Measurements from ENCODE around the gene RRBP1. TPM values are rescaled to one million over a fixed set of nuclear protein-coding genes. Genes with fewer than 3 reads are reported as not detected.
A peak's percentile ranks its signal among the peaks of the same experiment; 100 is the strongest.

RRBP1 gene, protein sequence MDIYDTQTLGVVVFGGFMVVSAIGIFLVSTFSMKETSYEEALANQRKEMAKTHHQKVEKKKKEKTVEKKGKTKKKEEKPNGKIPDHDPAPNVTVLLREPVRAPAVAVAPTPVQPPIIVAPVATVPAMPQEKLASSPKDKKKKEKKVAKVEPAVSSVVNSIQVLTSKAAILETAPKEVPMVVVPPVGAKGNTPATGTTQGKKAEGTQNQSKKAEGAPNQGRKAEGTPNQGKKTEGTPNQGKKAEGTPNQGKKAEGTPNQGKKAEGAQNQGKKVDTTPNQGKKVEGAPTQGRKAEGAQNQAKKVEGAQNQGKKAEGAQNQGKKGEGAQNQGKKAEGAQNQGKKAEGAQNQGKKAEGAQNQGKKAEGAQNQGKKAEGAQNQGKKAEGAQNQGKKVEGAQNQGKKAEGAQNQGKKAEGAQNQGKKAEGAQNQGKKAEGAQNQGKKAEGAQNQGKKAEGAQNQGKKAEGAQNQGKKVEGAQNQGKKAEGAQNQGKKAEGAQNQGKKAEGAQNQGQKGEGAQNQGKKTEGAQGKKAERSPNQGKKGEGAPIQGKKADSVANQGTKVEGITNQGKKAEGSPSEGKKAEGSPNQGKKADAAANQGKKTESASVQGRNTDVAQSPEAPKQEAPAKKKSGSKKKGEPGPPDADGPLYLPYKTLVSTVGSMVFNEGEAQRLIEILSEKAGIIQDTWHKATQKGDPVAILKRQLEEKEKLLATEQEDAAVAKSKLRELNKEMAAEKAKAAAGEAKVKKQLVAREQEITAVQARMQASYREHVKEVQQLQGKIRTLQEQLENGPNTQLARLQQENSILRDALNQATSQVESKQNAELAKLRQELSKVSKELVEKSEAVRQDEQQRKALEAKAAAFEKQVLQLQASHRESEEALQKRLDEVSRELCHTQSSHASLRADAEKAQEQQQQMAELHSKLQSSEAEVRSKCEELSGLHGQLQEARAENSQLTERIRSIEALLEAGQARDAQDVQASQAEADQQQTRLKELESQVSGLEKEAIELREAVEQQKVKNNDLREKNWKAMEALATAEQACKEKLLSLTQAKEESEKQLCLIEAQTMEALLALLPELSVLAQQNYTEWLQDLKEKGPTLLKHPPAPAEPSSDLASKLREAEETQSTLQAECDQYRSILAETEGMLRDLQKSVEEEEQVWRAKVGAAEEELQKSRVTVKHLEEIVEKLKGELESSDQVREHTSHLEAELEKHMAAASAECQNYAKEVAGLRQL (N-terminal part only)
- 100 to 1,000 TPM; 191 to 212 TPM for total RNA-seq
- polyA plus RNA-seq (2013, experiment 1 of 2): 54.2 TPM
- polyA plus RNA-seq (2013, experiment 2 of 2): 58.4 TPM
- long read RNA-seq, experiment 1, partial matches to known transcripts: 31 of 45 reads
- long read RNA-seq, experiment 1, other reads (novel, unspliced or antisense): 14 of 45 reads
- long read RNA-seq, experiment 2, full-length matches to known transcripts: 44 of 148 reads
- long read RNA-seq, experiment 2, partial matches to known transcripts: 38 of 148 reads
- long read RNA-seq, experiment 2, other reads (novel, unspliced or antisense): 66 of 148 reads
- long read RNA-seq, experiment 3, full-length matches to known transcripts: 27 of 89 reads
- long read RNA-seq, experiment 3, partial matches to known transcripts: 49 of 89 reads
- long read RNA-seq, experiment 3, other reads (novel, unspliced or antisense): 13 of 89 reads
- long read RNA-seq, experiment 4, transcript RRBP1-205 (2 exons, 1,191 nt): major isoform, 16 of 29 reads
- long read RNA-seq, experiment 4, partial matches to known transcripts: 11 of 29 reads
- long read RNA-seq, experiment 4, other reads (novel, unspliced or antisense): 2 of 29 reads

DNA sequence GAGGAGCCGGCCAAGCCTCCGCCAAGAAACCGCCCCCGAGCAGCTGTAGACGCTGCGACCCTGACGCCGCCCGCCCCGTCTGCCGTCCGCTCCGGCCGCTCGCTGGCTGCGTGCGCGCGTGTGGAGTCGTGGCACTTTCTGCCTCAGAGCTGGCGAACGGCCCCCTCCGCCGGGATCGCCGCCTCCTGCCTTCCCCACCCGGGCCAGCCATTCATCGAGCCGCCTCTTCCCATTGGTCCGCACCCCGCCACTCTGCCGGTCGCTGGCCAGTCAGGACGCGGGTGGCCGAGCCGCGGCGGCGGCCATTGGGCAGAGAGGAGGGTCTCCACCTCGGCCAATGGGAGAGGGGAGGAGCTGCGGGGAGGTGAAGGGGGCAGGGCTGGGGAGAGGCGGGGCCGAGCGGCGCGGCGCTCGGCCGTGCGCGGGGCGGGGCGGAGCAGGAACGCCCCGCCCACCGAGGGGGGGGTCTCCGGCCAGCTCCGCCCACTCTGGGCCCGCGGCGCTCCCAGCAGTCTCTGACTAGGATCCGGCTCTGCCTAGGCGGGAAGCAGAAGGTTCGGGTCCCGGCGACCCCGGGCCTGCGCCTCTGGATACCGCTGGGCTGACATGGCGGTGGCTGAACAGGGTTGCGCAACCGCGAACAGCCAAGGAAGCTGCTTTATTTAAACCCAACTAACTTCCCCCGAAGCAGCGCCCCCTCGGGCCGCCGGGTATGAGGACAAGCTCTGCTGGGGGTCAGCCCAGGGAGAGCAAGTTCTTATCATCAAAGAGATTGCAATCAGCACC, at the start of gene RRBP1:
RRBP1 (minus strand) TSS at position 140 of the 786 bp plus-strand sequence. CDS start 21,735 bp downstream, outside the sequence.
- Mint-ChIP-seq H3K36me3 (ENCODE audit: low read depth) (peaks cover 21% of the 10 kb centered on the region), H3K27ac (peak within 1 kb of the TSS; percentile 82), H3K27me3 (ENCODE audit: insufficient read depth) (peaks cover 30% of the 10 kb centered on the region), H3K4me1 (peaks cover 32% of the 10 kb centered on the region), H3K4me3 (peak within 1 kb of the TSS; percentile 85), H3K9me3 (peaks cover 8% of the 10 kb centered on the region)
- WGBS, 2 experiments (ENCODE audit: insufficient coverage in 1 of 2, insufficient read length in 1 of 2): 0 to 1% methylated on average over 26 to 79 of the region's 79 CpGs
- H3K27me3 ChIP-seq (ENCODE audit: control insufficient read depth, insufficient read depth, low read length, poor library complexity, severe bottlenecking): no peaks in the 10 kb centered on the region
- peak within 1 kb of the TSS; percentile 76 for H3K4me3 ChIP-seq (ENCODE audit: low read length)
- peaks cover 16% of the 10 kb centered on the region for H3K4me1 ChIP-seq (ENCODE audit: control insufficient read depth, insufficient read depth, low read length)
- H3K36me3 ChIP-seq (ENCODE audit: control insufficient read depth, insufficient read depth, low read length): peaks cover 26% of the 10 kb centered on the region
- DNase-seq: peak; percentile 99
- H3K27ac ChIP-seq (ENCODE audit: low read depth, low read length): no peak within 1 kb of the TSS
- TF ChIP-seq, protein P1, sequence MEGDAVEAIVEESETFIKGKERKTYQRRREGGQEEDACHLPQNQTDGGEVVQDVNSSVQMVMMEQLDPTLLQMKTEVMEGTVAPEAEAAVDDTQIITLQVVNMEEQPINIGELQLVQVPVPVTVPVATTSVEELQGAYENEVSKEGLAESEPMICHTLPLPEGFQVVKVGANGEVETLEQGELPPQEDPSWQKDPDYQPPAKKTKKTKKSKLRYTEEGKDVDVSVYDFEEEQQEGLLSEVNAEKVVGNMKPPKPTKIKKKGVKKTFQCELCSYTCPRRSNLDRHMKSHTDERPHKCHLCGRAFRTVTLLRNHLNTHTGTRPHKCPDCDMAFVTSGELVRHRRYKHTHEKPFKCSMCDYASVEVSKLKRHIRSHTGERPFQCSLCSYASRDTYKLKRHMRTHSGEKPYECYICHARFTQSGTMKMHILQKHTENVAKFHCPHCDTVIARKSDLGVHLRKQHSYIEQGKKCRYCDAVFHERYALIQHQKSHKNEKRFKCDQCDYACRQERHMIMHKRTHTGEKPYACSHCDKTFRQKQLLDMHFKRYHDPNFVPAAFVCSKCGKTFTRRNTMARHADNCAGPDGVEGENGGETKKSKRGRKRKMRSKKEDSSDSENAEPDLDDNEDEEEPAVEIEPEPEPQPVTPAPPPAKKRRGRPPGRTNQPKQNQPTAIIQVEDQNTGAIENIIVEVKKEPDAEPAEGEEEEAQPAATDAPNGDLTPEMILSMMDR (conservative IDR thresholded peaks at IDR 0.05): peak; percentile 93
- H3K9ac ChIP-seq (ENCODE audit: extremely low read depth, low read length, poor library complexity, severe bottlenecking): peak within 1 kb of the TSS; percentile 53
- H3K9me3 ChIP-seq (ENCODE audit: control insufficient read depth, low read length): no peaks in the 10 kb centered on the region

DNA sequence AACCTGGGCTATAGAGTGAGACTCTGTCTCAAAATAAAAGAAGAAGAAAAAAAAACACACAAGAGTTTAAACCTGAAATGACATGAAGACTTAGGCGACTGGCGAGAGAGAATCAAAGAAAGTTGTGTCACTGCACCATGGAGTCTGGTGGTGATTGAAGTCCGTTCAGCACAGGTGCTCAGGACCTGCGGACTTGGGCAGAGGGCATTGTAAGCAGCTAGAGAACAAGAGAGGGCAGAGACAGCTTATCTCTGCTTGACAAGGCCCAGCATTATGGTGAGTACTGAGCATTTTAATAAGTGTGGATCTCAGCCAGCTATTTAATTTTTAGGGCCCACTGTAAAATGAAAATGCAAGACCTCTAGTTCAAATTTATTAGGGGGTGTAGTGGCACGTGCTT, 49.2 kb upstream of the RRBP1 start:
- Mint-ChIP-seq H3K27ac (no peak overlapping the region), H3K4me1 (no peaks in the 10 kb centered on the region), H3K27me3 (ENCODE audit: insufficient read depth) (peaks cover 1% of the 10 kb centered on the region), H3K4me3 (no peak overlapping the region), H3K9me3 (peaks cover 6% of the 10 kb centered on the region), H3K36me3 (ENCODE audit: low read depth) (no peaks in the 10 kb centered on the region)
- peaks cover 4% of the 10 kb centered on the region for H3K27me3 ChIP-seq (ENCODE audit: control insufficient read depth, insufficient read depth, low read length, poor library complexity, severe bottlenecking)
- no peaks in the 10 kb centered on the region for H3K4me1 ChIP-seq (ENCODE audit: control insufficient read depth, insufficient read depth, low read length)
- peaks cover 4% of the 10 kb centered on the region for H3K9me3 ChIP-seq (ENCODE audit: control insufficient read depth, low read length)
- WGBS, 2 experiments (ENCODE audit: insufficient coverage in 1 of 2, insufficient read length in 1 of 2): 94 to 96% methylated on average over 4 to 5 of the region's 5 CpGs
- no peak overlapping the region for H3K4me3 ChIP-seq (ENCODE audit: low read length)
- H3K9ac ChIP-seq (ENCODE audit: extremely low read depth, low read length, poor library complexity, severe bottlenecking): no peak overlapping the region
- no peaks in the 10 kb centered on the region for H3K36me3 ChIP-seq (ENCODE audit: control insufficient read depth, insufficient read depth, low read length)
- H3K27ac ChIP-seq (ENCODE audit: low read depth, low read length): no peak overlapping the region
- no peak for DNase-seq
- TF ChIP-seq, protein P1 (conservative IDR thresholded peaks at IDR 0.05): no peak

Data from endodermal cell (in vitro differentiated cells).